GM19397 (cell line): ENCODE measurements around the gene RUNX3.

ENCODE experiments used
- ATAC-seq: cut with Tn5 transposase; IDR thresholded peaks from one replicate; pipeline ENCODE4 v1.9.1; 2021; ENCODE audit warnings: mild to moderate bottlenecking, moderate library complexity; ENCODE audit not compliant: unreplicated experiment

RUNX3 gene

DNA sequence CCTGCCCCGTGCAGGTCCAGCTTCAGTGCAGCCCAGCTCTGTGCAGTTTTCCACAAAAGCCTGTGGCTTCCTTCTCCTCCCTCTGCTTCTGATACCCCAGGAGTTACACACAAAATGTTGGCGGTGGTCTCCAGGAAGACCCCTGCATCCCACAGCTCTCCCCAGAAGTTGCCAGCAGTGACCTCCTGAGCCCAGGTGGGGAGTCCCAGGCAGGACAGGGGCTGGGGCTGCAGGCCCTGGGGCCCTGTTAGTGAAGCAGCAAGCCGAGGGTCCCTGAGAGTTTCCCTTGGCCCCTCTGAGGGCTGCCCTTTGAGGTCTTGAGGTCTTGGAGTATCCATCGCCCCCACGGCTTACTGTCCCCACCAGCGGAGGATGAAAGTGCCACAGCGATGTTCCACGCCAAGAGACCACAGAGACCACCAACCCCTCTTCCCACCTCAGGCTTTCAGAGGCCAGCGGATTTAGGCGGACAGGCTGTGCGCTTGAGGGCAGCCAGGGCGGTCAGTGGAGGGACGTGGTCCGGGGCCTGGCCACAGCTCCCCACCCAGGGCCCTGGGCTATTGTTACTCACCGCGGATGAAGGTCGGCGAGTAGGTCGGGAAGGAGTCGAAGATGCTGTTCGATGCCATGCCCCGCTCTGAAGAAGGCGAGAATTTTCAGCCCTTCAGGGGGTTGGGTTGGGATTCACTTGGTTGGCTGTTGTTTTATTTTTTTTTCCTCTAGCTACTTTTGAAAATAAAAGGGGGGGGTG lies 34.0 kb upstream of the RUNX3 start:
- ATAC-seq, result no peak

GRCh38 chr1:24963099-24963872 lies 33.2 kb upstream of the RUNX3 start:
- ATAC-seq, result no peak

GRCh38 chr1:24961961-24962861 lies 32.1 kb upstream of the RUNX3 start:
- no peak for ATAC-seq

DNA sequence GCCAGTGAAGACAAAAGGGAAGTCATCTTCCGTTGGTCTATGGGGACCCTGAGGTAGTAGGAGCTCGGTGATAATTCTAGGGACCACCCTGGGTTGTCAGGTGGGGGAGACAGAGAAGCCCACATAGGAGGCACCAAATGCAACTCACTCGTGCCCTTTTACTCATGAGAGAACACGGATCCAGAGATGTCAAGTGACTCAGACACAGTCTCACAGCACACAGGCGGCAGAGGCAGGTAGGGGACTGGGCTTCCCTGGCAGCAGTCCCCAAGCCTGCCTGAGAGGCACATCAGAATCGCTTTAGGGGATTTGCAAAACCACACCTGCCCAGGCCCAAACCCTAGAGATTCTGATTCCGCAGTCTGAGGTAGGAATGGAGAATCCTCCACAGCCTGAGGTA lies 31.3 kb upstream of the RUNX3 start:
- no peak for ATAC-seq

- ATAC-seq, result no peak
Measured at GRCh38 chr1:24960071-24960801, 30.2 kb upstream of the RUNX3 start.

DNA sequence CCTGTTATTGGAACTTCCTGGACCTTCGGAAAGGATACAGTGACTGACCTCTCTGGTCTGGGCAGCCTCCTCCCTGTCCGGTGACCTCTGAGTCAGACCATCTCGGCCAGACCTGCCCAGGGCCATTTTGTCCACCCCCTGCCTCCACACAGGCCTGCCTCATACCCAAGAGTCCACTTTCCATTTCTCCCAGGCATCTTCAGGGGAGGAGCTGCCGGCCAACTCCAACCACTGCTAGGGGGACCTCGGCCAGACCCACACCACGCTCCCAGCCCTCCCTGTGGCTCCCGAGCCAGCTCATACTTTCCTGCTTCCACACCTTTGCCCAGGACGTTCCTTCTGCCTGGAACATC lies 29.5 kb upstream of the RUNX3 start:
- no peak for ATAC-seq

DNA sequence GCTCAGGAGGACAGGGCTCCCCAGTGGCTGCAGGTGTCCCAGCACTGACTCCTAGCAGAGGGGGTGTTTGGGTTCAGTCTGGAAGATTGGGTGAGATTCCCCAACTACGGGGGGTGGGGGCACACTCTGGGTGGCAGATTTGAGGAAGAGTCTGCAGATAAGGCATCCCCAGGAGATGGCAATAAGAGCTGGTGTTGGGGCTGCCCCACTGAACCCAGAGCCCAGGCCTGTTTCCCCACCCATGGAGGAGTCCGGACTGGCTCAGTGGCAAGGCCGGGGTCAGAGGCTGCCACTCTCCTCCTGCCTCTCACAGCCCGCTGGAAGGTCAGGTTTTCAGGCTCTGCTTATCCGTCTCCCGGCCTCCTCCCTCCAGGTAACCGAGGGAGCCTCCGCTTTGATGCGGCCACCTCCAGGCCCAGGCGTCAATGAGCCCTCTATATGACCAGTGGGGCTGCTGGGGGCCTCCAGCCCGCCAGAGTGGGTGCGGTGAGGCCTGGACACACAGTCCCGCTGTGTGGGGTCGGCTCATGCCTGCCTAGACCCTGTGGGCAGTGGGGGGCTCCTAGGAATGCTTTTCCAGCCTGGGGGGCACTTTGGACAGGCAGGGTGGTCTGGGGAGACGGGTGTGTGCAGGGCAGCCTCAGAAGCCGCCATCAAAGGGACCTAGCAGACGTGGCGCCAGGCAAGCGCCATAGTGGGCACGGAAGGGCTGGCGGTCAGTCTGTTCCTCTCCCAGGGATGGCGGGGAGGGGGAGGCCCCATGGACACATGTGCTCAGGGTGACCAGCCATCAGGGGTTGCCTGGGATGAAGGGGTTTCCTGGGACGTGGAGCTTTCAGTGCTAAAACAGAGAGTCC lies 28.9 kb upstream of the RUNX3 start:
- no peak for ATAC-seq

DNA sequence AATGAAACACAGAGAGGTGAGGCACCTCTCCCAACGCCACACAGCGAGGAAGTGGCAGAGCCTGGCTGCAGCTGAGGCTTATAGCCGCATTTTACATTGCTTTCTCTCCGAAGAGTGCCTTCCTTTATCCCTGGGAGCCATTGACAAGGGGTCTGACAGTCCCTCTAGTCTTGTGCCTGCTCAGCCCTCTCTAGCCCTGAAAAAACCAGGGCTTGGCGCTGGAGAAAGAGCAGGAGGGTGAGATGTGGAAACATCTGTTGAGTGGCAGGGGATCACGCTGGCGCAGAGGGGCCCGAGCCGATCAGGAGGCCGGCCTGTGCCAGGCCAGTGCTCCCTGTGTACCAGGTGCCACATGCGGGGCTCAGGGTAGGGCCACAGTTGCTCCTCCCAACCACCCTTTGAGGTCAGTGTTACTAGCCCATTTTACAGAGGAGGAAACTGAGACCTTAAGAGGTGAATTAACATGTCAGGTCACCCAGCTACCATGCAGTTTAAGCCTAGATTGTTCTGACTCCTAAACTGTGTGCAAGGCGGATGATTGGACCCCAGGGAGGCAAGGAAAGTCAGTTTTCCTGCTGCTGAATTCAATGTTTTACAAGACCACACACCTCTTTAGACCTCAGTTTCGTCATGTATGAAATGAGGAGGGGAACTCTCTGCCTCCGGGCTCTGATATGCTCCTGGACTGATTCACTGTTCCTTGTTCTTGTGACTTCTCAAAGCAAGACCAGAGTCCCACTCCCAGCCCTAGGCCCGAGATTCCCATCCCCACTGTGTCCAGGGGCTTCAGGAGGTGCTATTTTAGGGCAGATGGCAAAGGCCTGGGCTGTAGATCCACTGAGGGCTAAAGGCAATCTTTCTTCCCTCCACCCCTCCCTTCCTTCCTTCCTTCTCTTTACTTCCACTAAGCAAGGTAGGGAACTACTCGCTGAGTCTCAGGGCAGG lies 28.0 kb upstream of the RUNX3 start:
- no peak for ATAC-seq

GRCh38 chr1:24957016-24957807 lies 27.1 kb upstream of the RUNX3 start:
- ATAC-seq, result no peak

- ATAC-seq, result no peak
Measured at GRCh38 chr1:24955779-24956365, 25.8 kb upstream of the RUNX3 start.

DNA sequence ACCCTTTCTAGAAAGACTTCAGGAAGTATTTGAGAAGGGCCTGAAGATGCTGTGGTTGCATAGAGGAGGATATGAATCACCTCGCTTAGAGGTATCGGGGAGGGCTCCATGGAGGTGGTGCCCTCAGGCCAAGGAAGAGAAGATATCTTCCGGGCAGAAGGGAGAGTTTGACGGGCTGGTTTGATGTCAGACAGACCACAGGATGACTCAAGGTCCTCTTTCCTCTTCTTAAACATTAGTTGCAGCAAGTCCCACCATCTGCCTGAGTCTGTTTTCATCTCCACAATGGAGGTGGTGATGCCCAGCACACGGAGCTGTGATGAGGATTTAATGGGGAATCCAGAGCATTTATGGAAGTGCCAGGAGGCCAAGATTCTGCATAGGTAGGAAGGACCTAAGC lies 25.1 kb upstream of the RUNX3 start:
- ATAC-seq, result no peak

DNA sequence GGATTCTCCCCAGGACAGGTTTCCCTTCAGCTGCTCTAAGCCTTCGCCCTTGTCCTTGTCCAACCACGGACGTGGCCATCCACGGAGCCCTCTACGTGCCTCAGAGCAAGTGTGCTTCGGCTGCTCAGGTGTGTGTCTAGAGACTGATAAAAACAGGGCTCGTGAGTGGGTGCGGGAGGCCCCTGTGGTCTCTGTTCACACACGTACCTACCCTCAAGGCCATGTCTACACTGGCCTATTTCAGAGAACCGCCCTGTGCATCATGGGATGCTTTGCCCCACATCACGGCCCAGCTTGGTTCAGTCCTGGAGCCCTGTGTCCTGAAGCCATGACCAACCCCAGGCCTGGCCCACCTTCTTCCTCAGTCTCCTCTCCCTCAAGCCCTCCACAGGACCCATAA lies 24.6 kb upstream of the RUNX3 start:
- ATAC-seq, result no peak

DNA sequence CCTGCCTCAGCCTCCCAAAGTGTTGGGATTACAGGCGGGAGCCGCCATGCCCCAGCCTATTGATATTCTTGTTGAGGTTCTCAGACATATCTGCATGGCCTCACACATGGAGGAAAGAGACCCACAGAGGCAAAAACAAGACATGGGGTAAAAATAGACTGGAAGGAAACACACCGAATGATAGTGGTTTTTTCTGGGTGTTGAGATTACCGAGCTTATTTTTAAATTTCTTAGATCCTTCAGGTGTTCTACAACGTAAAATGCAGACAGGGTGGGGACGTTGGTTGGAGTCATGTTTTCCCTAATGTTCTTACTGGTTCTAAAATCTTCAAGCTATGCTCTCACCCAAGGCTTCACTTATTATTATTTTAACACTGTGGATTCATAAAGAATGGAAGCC lies 23.9 kb upstream of the RUNX3 start:
- ATAC-seq, result no peak

- ATAC-seq, result no peak
Measured at GRCh38 chr1:24952413-24952841, 22.4 kb upstream of the RUNX3 start.

DNA sequence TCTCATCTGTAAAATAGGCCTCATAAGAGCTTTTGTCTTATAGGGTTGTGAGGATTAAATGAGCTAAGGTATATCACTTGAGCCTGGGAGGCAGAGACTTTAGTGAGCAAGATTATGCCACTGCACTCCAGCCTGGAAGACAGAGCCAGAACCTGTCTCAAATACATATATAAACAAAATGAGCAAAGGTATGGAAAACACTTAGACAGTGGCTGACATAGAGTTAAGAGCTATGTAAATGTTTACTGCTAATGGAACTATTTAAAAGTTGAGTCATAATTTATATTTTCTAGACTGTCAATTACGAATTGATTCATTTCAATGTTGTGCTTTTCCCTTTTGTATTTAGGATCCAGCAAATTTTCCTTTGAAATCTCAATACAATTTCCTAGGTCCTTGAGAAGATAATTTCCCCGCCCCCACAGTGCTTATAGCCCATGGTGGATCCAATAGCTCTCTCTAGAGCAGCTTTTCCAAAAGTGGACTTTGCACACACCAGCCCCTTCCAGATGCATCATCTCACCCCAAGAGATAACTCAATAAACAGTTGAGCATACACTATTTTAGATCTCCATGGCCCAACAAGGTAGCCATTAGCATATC lies 21.8 kb upstream of the RUNX3 start:
- no peak for ATAC-seq

DNA sequence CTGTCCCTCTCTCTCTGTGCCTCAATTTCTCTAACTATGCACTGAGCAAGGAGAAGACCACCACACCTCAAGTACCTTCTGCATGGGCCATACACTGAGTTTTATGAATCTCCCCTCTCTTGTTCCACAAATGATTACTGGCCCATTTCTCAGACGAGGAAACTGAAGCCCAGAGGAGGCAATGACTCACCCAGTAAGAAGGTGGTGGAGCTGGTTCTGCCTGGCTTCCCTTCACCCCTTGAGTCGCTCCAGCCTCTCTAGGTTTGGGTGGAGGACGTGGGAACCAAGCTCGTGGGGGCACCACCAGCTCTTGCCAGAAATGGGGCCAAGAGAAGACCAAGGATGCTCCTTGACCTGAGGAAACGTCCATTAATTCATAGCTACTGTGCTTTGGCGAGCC lies 21.3 kb upstream of the RUNX3 start:
- ATAC-seq, result no peak

DNA sequence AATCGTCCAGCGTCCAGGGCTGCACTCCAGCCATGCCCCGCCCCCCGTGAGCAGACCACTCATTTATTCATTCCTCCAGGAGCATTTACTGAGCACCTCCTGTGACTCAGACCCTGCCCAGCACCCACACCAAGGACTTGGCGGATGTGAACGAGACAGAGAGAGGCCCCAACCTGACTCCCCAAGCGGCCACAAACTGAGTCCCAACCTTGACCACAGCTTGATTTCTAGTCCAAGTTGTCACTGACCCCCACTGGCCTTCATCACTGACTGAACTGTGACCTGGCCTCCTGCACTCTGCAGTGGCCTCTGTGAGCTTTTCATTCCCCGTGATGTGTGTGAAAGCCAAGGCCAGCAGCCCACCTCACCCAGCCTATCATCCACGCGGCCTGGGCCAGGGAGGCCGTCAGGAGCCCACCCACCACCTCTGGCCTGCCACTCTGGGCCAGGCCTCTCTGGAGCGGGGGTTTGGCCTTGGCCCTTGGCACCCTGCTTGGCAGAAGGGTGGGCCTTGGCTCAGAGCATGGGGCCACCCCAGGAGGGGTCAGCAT lies 19.3 kb upstream of the RUNX3 start:
- ATAC-seq, result no peak
